Dermis blood vessel endothelial cell (primary cell): ENCODE results near the gene FUBP3. TPM values are rescaled to one million over a fixed set of nuclear protein-coding genes. Genes with fewer than 3 reads are reported as not detected.

Experiments used
- DNase-seq: peaks from one replicate; pipeline ENCODE4 v3.0.0; 2010
- total RNA-seq: library from RNA; depleted of rRNA; stranded (reverse); fragments of >200 nt; gene quantifications from 2 replicates; pipeline ENCODE4 v1.2.3, GENCODE V29; 2014

FUBP3 gene
- total RNA-seq, 1 donor from 2014 or later: 27.4 TPM

DNA sequence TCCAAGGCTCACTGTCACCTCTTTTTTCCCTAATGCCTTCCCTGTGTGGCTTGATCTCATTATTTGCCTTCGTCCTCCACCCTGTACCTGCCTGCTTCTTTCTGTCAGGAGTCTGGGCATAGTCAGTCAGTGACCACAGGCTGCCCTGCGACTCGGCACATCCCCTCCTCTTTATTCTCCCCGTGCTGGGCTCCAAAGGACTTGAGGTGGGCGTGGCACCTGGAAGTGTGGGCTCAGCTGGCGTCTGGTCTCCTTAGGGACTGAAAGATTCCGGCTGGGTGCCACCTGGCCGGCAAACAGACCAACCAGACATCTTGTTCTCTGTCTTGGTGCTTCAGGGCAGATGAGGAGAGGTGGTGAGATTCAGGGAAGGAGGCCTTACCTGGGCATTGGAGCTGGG is 55.4 kb downstream of the FUBP3 start:
- DNase-seq: no peak

- DNase-seq: no peak
Measured at GRCh38 chr9:130635306-130635705, 55.9 kb downstream of the FUBP3 start.

- no peak for DNase-seq
Measured at GRCh38 chr9:130635721-130636647, 56.6 kb downstream of the FUBP3 start.

- no peak for DNase-seq
Measured at GRCh38 chr9:130636648-130637020, 57.3 kb downstream of the FUBP3 start.

DNA sequence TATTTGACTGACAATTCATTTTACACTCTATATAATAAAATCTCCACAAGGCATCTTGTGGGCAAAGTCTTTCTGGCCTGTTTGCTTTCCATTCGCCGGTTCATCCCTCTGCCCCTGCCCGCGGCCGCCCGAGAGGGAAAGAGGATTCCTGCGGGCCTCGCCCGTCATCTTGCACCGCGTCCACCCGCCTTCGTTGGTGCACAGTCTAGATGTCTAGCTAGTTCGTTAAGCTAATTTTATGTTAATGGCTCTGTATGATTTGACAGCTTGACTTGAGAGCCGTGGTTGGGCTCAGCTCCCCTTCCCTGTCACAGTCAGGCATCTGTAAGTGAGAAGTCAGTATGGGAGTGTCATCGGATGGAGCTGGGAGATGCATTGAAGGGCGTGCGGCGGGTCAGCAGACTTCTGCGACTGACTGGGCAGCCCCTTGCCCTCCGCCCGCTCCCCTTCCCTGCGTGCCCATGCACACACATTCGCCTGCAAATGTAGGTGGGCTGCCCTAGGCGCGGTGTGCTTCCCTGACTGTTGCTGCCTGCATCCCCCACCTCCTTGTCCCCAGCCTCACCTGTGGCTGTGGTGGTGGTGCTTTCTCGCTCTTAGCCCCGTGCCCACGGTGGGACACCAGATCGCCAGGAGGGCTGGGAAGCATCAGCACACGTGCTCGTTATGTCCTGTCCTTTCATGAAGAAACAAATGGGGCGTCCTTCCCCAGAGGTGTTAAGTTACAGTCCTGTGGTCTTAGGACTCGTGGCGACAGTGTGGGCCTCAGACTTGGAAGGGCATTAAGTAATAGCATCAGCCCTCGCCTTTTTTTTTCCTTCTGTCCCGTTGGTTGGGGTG is 59.1 kb downstream of the FUBP3 start:
- DNase-seq: no peak

- no peak for DNase-seq
Measured at GRCh38 chr9:130639124-130639765, 59.9 kb downstream of the FUBP3 start.

DNA sequence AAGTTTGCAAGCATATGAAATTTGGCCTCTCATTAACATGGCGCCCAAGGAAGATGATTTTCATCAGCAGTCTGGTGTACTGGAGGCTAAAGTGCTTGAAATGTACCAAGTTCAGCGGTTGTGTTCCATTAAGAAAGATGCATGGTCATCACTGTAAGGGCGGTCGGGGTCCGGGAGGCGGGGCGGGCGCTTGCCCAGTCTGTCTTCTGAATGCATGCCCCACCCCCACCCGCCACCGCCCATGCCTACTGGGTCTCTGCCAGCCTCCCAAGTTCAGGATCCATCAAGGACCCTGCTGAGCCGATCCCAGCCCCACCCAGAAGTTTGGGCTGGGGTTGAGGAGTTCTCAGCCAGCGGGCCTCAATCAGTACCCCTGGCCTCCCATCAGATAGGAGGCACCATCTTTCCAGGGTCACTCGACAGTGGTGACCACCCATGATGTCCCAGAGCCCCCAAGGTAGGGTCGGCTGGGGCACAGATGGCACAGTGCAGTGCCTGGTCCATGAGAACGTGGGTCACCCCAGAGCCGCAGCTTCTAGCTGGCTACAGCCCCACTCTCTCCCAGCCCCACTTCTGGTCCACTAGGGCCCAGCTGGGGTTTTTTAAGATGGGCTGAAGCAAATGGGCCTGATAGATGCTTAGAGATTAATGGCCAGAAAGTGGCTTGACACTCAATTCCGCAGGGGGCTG is 60.6 kb downstream of the FUBP3 start:
- DNase-seq: no peak

DNA sequence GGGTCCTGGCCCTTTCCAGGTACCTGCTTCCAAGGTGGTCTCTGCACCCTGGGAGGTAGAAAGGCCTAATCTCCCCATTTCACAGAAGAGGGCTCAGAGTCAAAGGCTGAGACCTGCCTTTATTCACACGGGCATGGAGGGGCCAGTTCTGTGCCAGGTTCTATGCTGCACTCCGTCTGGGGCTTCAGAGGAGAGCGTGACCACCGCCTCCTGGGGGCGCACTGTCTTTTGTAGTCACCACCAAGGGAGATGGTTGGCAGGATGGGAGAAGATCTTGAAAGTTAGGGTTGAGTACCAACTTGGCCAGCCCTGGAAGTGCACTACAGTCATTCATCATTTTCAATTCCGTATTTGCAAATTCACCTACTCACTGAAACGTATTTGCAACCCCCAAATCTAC is 61.3 kb downstream of the FUBP3 start:
- DNase-seq: no peak

DNA sequence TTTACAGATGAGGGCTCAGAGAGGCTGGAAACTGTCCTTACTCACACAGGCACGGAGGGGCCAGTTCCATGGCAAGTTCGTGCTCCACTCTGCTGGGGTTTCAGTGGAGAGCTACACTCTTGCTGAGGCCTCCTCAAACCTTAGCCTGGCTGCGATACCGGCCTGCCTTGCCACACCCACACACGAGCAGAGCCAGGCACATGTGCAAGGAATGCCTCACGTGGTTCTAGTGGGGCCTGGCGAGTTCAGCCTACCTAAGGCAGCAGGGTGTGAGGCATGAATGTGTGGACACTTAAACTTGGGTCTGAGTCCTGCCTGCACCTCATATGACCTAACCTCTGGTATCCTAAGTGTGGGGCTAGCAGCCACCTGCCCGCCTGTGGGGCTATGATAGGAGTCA is 63.5 kb downstream of the FUBP3 start:
- DNase-seq: no peak

DNA sequence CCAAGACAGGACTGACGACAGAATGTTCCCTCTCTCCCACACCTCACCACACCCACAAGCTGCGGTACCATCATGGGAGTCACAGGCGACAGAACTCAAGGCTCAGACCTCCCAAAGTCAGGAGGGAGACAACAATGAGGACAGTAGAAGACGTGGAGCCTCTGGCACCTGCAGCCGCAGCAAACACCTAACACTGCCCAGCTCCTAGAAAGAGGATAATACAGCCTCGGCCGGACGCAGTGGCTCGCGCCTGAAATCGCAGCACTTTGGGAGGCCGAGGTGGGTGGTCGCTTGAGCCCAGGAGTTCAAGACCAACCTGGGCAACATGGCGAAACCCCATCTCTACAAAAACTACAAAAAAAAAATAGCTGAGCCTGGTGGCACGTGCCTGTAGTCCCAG is 71.8 kb downstream of the FUBP3 start:
- no peak for DNase-seq

- DNase-seq: no peak
Measured at GRCh38 chr9:130651752-130652151, 72.4 kb downstream of the FUBP3 start.

GRCh38 chr9:130654879-130655278 is 75.5 kb downstream of the FUBP3 start:
- DNase-seq: no peak

GRCh38 chr9:130658893-130659698 is 79.7 kb downstream of the FUBP3 start:
- no peak for DNase-seq

DNA sequence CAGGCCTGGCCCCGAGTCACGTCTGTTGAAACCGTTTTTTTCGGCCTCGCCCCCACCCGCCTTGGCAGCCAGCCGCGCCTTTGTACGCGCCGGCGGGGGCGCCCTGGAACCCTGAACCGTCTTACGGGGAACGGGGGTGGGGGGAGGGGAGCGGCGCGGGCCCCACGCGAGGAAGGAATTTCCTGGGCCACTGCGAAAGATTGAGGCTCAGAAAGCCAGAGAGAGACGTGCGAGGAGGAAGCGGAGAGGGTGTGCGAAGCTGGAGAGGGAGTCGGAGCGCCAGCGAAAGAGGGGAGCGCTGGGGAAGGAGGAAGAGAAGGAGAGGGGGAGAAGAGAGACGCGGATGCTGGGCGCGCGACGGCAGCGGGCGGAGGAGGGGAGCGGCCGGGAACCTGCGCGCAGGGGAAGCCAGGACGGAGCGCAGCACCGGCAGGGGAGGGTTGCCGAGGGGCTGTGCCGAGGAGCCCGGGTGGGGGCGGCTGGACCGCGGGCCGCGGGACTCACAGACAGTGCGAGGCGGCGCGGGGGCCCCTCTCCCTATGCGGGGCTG is 80.4 kb downstream of the FUBP3 start:
- DNase-seq: no peak

GRCh38 chr9:130660326-130660682 is 80.9 kb downstream of the FUBP3 start:
- DNase-seq: no peak

DNA sequence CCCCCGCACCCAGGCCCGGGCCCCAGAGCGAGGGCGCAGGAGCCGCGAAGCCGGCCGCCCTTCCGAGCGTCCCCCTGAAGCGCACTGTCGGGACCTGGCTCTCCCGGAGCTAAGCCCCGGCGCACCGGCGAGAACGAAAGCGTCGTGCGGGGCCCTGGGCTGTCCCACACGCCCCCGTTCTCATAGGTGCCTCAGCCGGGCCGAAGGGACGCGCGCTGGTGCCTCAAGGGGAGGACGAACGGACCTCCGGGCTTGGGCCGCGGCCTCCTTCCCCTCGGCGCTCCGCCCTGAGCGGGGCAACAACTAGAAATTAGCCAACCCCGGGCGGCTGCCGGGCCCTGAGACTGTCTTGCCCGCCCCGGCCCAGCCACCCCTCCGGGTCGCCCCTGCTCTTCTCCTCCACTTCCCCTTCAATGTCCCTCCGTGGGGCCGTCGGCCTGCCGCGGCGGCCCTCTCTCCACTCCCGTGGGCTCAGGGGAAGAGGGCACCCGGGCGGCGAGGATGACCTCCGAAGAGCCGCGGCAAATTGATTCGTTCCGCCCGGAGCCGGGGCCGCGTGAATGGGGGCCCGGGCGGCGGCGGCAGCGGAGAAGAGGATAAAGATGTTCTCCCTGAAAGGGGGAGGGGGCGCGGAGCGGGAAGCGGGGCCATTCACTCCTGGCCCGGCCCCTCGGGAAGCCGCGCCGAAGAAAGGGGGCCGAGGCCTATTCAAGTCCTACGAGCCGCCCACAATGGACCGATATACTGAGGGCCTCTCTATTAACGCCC is 81.5 kb downstream of the FUBP3 start:
- DNase-seq: no peak

- no peak for DNase-seq
Measured at GRCh38 chr9:130661451-130662098, 82.2 kb downstream of the FUBP3 start.

GRCh38 chr9:130662099-130662969 is 83.0 kb downstream of the FUBP3 start:
- DNase-seq: no peak

- no peak for DNase-seq
Measured at GRCh38 chr9:130662970-130663257, 83.5 kb downstream of the FUBP3 start.
